ENCODE results near the gene PRSS37. TPM values are rescaled to one million over a fixed set of nuclear protein-coding genes. Genes with fewer than 3 reads are reported as not detected.

PRSS37 gene
- total RNA-seq, 1 experiment from 2014 or later, result not detected

GRCh38 chr7:141842904-141843303, 1.6 kb upstream of the PRSS37 start:
- Mint-ChIP-seq H3K27ac (no peak overlapping the region), H3K9me3 (no peaks in the 10 kb centered on the region), H3K4me3 (no peak overlapping the region), H3K36me3 (ENCODE audit: insufficient read depth in 1 of 3, low read depth in 3 of 3) (no peaks in the 10 kb centered on the region), H3K4me1 (no peaks in the 10 kb centered on the region), H3K27me3 (ENCODE audit: low read depth) (peaks cover 3% of the 10 kb centered on the region; the same call in 1 of the 2 replicates)
- H3K4me2 ChIP-seq (ENCODE audit: insufficient read depth, insufficient read length, low read length), result no peak overlapping the region
- no peak overlapping the region for H3K23ac ChIP-seq (ENCODE audit: insufficient read length, low read depth, low read length)
- TF ChIP-seq, protein P1, sequence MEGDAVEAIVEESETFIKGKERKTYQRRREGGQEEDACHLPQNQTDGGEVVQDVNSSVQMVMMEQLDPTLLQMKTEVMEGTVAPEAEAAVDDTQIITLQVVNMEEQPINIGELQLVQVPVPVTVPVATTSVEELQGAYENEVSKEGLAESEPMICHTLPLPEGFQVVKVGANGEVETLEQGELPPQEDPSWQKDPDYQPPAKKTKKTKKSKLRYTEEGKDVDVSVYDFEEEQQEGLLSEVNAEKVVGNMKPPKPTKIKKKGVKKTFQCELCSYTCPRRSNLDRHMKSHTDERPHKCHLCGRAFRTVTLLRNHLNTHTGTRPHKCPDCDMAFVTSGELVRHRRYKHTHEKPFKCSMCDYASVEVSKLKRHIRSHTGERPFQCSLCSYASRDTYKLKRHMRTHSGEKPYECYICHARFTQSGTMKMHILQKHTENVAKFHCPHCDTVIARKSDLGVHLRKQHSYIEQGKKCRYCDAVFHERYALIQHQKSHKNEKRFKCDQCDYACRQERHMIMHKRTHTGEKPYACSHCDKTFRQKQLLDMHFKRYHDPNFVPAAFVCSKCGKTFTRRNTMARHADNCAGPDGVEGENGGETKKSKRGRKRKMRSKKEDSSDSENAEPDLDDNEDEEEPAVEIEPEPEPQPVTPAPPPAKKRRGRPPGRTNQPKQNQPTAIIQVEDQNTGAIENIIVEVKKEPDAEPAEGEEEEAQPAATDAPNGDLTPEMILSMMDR (conservative IDR thresholded peaks at IDR 0.05), result no peak
- H2BK20ac ChIP-seq (ENCODE audit: low read depth, low read length, poor library complexity, severe bottlenecking), result no peak overlapping the region
- H3K18ac ChIP-seq (ENCODE audit: insufficient read length, low read depth, low read length), result no peak overlapping the region
- no peaks in the 10 kb centered on the region for H3K79me2 ChIP-seq (ENCODE audit: insufficient read depth, low read length)
- DNase-seq, result no peak
- no peak overlapping the region for H2BK120ac ChIP-seq (ENCODE audit: low read depth, low read length, poor library complexity, severe bottlenecking)
- H2BK5ac ChIP-seq (ENCODE audit: insufficient read length, low read length), result no peak overlapping the region
- no peak overlapping the region for H3K56ac ChIP-seq (ENCODE audit: insufficient read length, low read depth, low read length)
- H3T11ph ChIP-seq (ENCODE audit: low read length), result no peak overlapping the region
- no peak overlapping the region for H4K91ac ChIP-seq (ENCODE audit: insufficient read length, low read depth, low read length)
- no peaks in the 10 kb centered on the region for H3K4me1 ChIP-seq (ENCODE audit: insufficient read depth, low read length)
- H3K14ac ChIP-seq (ENCODE audit: insufficient read depth, low read length), result no peak overlapping the region
- H4K20me1 ChIP-seq (ENCODE audit: control insufficient read depth, insufficient read depth, insufficient read length), result no peaks in the 10 kb centered on the region
- H2BK12ac ChIP-seq (ENCODE audit: insufficient read length, low read depth, low read length), result no peak overlapping the region
- no peak overlapping the region for H3K27ac ChIP-seq (ENCODE audit: insufficient read length, low read depth, low read length)
- no peak overlapping the region for H2BK15ac ChIP-seq (ENCODE audit: low read depth, low read length)
- WGBS (ENCODE audit: extremely low coverage, insufficient read length, low lambda C conversion rate), result no CpG with 5 or more reads among the region's 1 CpG
- H2AK5ac ChIP-seq (ENCODE audit: insufficient read length, low read length), result no peak overlapping the region
- no peak overlapping the region for H3K9ac ChIP-seq (ENCODE audit: extremely low read depth, insufficient read length, low read length)
- no peak overlapping the region for H4K5ac ChIP-seq (ENCODE audit: insufficient read length, low read depth, low read length)
- H2AFZ ChIP-seq (ENCODE audit: low read length), result no peak overlapping the region
- H3K4ac ChIP-seq (ENCODE audit: low read depth, low read length), result no peak overlapping the region
- no peaks in the 10 kb centered on the region for H3K79me1 ChIP-seq (ENCODE audit: insufficient read depth, low read depth, low read length, poor library complexity, severe bottlenecking)
- no peaks in the 10 kb centered on the region for H3K23me2 ChIP-seq (ENCODE audit: insufficient read length, low read depth, low read length, poor library complexity, severe bottlenecking)
- H3K9me3 ChIP-seq (ENCODE audit: control insufficient read depth, low read depth, low read length), result no peaks in the 10 kb centered on the region
- H4K8ac ChIP-seq (replicated peaks; ENCODE audit: insufficient read length, low read depth, low read length), result no peak overlapping the region
- no peaks in the 10 kb centered on the region for H3K27me3 ChIP-seq (ENCODE audit: insufficient read depth, low read length)

Measured in H9 (cell line).